Natural killer cell treated with Interleukin-12 subunit alpha and Interleukin-12 subunit beta and Interleukin-15 and Interleukin-18, amount 100 ng/mL, for 72 hours (primary cell): ENCODE data around the gene ERC1. TPM values are rescaled to one million over a fixed set of nuclear protein-coding genes. Genes with fewer than 3 reads are reported as not detected.

ENCODE experiments used
- ATAC-seq, 2 donors: fragments of 150-1000 bp; cut with Tn5 transposase in 1 of 2; sonication (Bioruptor Pico), chemical (Tn5 transposase) in 1 of 2; 2 replicates each; pipeline ENCODE4 v1.10.0; 2021
- DNase-seq: peaks from one replicate; pipeline ENCODE4 v3.0.0; 2022; ENCODE audit warnings: low spot score
- H3K27ac Mint-ChIP-seq, 2 donors: 1 replicate in 1 of 2; 2 replicates in 1 of 2; pipeline ENCODE4 v1.8.0; 2022; ENCODE audit warnings: mixed read lengths in 2 of 2, mild to moderate bottlenecking in 1 of 2, moderate library complexity in 1 of 2
- H3K27me3 Mint-ChIP-seq, 2 donors: 1 replicate in 1 of 2; 2 replicates in 1 of 2; pipeline ENCODE4 v1.8.0; 2022; ENCODE audit warnings: mixed read lengths in 2 of 2
- H3K36me3 Mint-ChIP-seq: one replicate; pipeline ENCODE4 v1.8.0; 2022; ENCODE audit warnings: mixed read lengths
- H3K4me1 Mint-ChIP-seq, 2 donors: 1 replicate in 1 of 2; 2 replicates in 1 of 2; pipeline ENCODE4 v1.8.0; 2022; ENCODE audit warnings: low read depth in 2 of 2, mixed read lengths in 2 of 2, mild to moderate bottlenecking in 1 of 2
- H3K4me3 Mint-ChIP-seq: one replicate; pipeline ENCODE4 v1.8.0; 2022; ENCODE audit warnings: mixed read lengths
- H3K9me3 Mint-ChIP-seq: 2 replicates; pipeline ENCODE4 v1.8.0; 2022; ENCODE audit warnings: mixed read lengths
- total RNA-seq, 2 donors: library from RNA; stranded (reverse); gene quantifications; one replicate each; pipeline ENCODE4 v1.2.3, GENCODE V29; 2022

The ERC1 gene
- total RNA-seq, 2 donors from 2014 or later, result 32.6 to 77.2 TPM

GRCh38 chr12:1167784-1168183 lies 176.8 kb downstream of the ERC1 start:
- H3K27ac Mint-ChIP-seq, result no peak overlapping the region
- no peaks in the 10 kb centered on the region for H3K36me3 Mint-ChIP-seq
- ATAC-seq (no peak), DNase-seq (no peak)
- H3K27me3 Mint-ChIP-seq, result no peaks in the 10 kb centered on the region
- H3K4me3 Mint-ChIP-seq, result no peak overlapping the region
- no peaks in the 10 kb centered on the region for H3K9me3 Mint-ChIP-seq
- peaks cover 13 to 15% of the 10 kb centered on the region in 2 donors for H3K4me1 Mint-ChIP-seq

- no peaks in the 10 kb centered on the region for H3K36me3 Mint-ChIP-seq
- H3K4me1 Mint-ChIP-seq, result peaks cover 10% of the 10 kb centered on the region in 2 donors
- H3K4me3 Mint-ChIP-seq, result no peak overlapping the region
- DNase-seq, result no peak
- no peak overlapping the region for H3K27ac Mint-ChIP-seq
- ATAC-seq, result no peak
- H3K27me3 Mint-ChIP-seq, result no peaks in the 10 kb centered on the region
- H3K9me3 Mint-ChIP-seq, result no peaks in the 10 kb centered on the region
Observed at GRCh38 chr12:1170411-1170810, 179.4 kb downstream of the ERC1 start.

GRCh38 chr12:1171657-1172408 lies 180.8 kb downstream of the ERC1 start:
- no peak for ATAC-seq
- H3K4me1 Mint-ChIP-seq, result no peaks in the 10 kb centered on the region
- no peaks in the 10 kb centered on the region for H3K27me3 Mint-ChIP-seq
- no peak overlapping the region for H3K4me3 Mint-ChIP-seq
- no peak overlapping the region for H3K27ac Mint-ChIP-seq
- DNase-seq, result no peak
- no peaks in the 10 kb centered on the region for H3K9me3 Mint-ChIP-seq
- H3K36me3 Mint-ChIP-seq, result no peaks in the 10 kb centered on the region

- DNase-seq (no peak), ATAC-seq (no peak)
- Mint-ChIP-seq H3K4me1 (no peaks in the 10 kb centered on the region), H3K36me3 (no peaks in the 10 kb centered on the region), H3K27ac (no peak overlapping the region), H3K4me3 (no peak overlapping the region), H3K9me3 (no peaks in the 10 kb centered on the region), H3K27me3 (no peaks in the 10 kb centered on the region)
Observed at GRCh38 chr12:1173781-1174617, 183.0 kb downstream of the ERC1 start.

- no peaks in the 10 kb centered on the region for H3K4me1 Mint-ChIP-seq
- H3K27ac Mint-ChIP-seq, result no peak overlapping the region
- no peaks in the 10 kb centered on the region for H3K9me3 Mint-ChIP-seq
- no peak overlapping the region for H3K4me3 Mint-ChIP-seq
- H3K36me3 Mint-ChIP-seq, result no peaks in the 10 kb centered on the region
- DNase-seq (no peak), ATAC-seq (no peak)
- H3K27me3 Mint-ChIP-seq, result no peaks in the 10 kb centered on the region
Observed at GRCh38 chr12:1174659-1175058, 183.6 kb downstream of the ERC1 start.

- ATAC-seq (no peak), DNase-seq (no peak)
- Mint-ChIP-seq H3K4me1 (no peaks in the 10 kb centered on the region), H3K27me3 (no peaks in the 10 kb centered on the region), H3K4me3 (no peak overlapping the region), H3K9me3 (no peaks in the 10 kb centered on the region), H3K27ac (no peak overlapping the region), H3K36me3 (no peaks in the 10 kb centered on the region)
Observed at GRCh38 chr12:1176191-1176590, 185.2 kb downstream of the ERC1 start.

GRCh38 chr12:1179128-1179527 lies 188.1 kb downstream of the ERC1 start:
- Mint-ChIP-seq H3K4me1 (no peaks in the 10 kb centered on the region), H3K4me3 (no peak overlapping the region), H3K9me3 (no peaks in the 10 kb centered on the region), H3K27me3 (no peaks in the 10 kb centered on the region), H3K36me3 (no peaks in the 10 kb centered on the region), H3K27ac (no peak overlapping the region)
- ATAC-seq (no peak), DNase-seq (no peak)

GRCh38 chr12:1182069-1182468 lies 191.0 kb downstream of the ERC1 start:
- no peak overlapping the region for H3K27ac Mint-ChIP-seq
- no peaks in the 10 kb centered on the region for H3K9me3 Mint-ChIP-seq
- no peaks in the 10 kb centered on the region for H3K27me3 Mint-ChIP-seq
- DNase-seq (no peak), ATAC-seq (no peak)
- H3K4me3 Mint-ChIP-seq, result no peak overlapping the region
- peaks cover 0 to 13% of the 10 kb centered on the region in 2 donors for H3K4me1 Mint-ChIP-seq
- peaks cover 6% of the 10 kb centered on the region for H3K36me3 Mint-ChIP-seq

GRCh38 chr12:1184402-1184801 lies 193.4 kb downstream of the ERC1 start:
- Mint-ChIP-seq H3K4me3 (no peak overlapping the region), H3K27ac (no peak overlapping the region), H3K4me1 (peaks cover 0 to 13% of the 10 kb centered on the region in 2 donors), H3K27me3 (no peaks in the 10 kb centered on the region), H3K36me3 (peaks cover 10% of the 10 kb centered on the region), H3K9me3 (no peaks in the 10 kb centered on the region)
- DNase-seq (no peak), ATAC-seq (no peak)

- ATAC-seq, result no peak
- Mint-ChIP-seq H3K9me3 (no peaks in the 10 kb centered on the region), H3K27ac (peak overlapping the region in 1 of 2 donors; percentile 56), H3K36me3 (peaks cover 16% of the 10 kb centered on the region), H3K4me3 (peak overlapping the region; percentile 61), H3K27me3 (no peaks in the 10 kb centered on the region), H3K4me1 (peaks cover 0 to 13% of the 10 kb centered on the region in 2 donors)
- no peak for DNase-seq
Observed at GRCh38 chr12:1185460-1186182, 194.6 kb downstream of the ERC1 start.

GRCh38 chr12:1186298-1186697 lies 195.3 kb downstream of the ERC1 start:
- ATAC-seq, result no peak

GRCh38 chr12:1188016-1188415 lies 197.0 kb downstream of the ERC1 start:
- DNase-seq (no peak), ATAC-seq (no peak)
- Mint-ChIP-seq H3K4me1 (peaks cover 0 to 13% of the 10 kb centered on the region in 2 donors), H3K9me3 (no peaks in the 10 kb centered on the region), H3K27me3 (no peaks in the 10 kb centered on the region), H3K36me3 (peaks cover 16% of the 10 kb centered on the region), H3K4me3 (no peak overlapping the region), H3K27ac (no peak overlapping the region)

More at GRCh38 chr12:1186298-1186697, 195.3 kb downstream of the ERC1 start:
- Mint-ChIP-seq H3K36me3 (peaks cover 16% of the 10 kb centered on the region), H3K4me3 (no peak overlapping the region), H3K4me1 (peaks cover 0 to 13% of the 10 kb centered on the region in 2 donors), H3K27ac (peak overlapping the region in 1 of 2 donors; percentile 56), H3K27me3 (no peaks in the 10 kb centered on the region), H3K9me3 (no peaks in the 10 kb centered on the region)
- no peak for DNase-seq

GRCh38 chr12:1189163-1189562 lies 198.1 kb downstream of the ERC1 start:
- Mint-ChIP-seq H3K9me3 (no peaks in the 10 kb centered on the region), H3K4me1 (peaks cover 0 to 13% of the 10 kb centered on the region in 2 donors), H3K27ac (no peak overlapping the region), H3K27me3 (no peaks in the 10 kb centered on the region), H3K4me3 (no peak overlapping the region), H3K36me3 (peaks cover 16% of the 10 kb centered on the region)
- DNase-seq, result no peak
- no peak for ATAC-seq

- H3K36me3 Mint-ChIP-seq, result peaks cover 5% of the 10 kb centered on the region
- no peaks in the 10 kb centered on the region for H3K4me1 Mint-ChIP-seq
- no peak overlapping the region for H3K4me3 Mint-ChIP-seq
- ATAC-seq (no peak), DNase-seq (no peak)
- H3K27ac Mint-ChIP-seq, result no peak overlapping the region
- no peaks in the 10 kb centered on the region for H3K9me3 Mint-ChIP-seq
- H3K27me3 Mint-ChIP-seq, result no peaks in the 10 kb centered on the region
Observed at GRCh38 chr12:1195513-1195912, 204.5 kb downstream of the ERC1 start.
